GM18867 (cell line): ENCODE data around the gene LONP1.
"Not testable (repeated sequence)": the region's sequence is repeated elsewhere in the genome, so short reads cannot be mapped to it uniquely, and the experiment has no call there.

Experiments used
- ATAC-seq: cut with Tn5 transposase; IDR thresholded peaks from one replicate; pipeline ENCODE4 v1.9.1; 2021; ENCODE audit warnings: mild to moderate bottlenecking, moderate library complexity; ENCODE audit not compliant: unreplicated experiment

Gene LONP1, protein sequence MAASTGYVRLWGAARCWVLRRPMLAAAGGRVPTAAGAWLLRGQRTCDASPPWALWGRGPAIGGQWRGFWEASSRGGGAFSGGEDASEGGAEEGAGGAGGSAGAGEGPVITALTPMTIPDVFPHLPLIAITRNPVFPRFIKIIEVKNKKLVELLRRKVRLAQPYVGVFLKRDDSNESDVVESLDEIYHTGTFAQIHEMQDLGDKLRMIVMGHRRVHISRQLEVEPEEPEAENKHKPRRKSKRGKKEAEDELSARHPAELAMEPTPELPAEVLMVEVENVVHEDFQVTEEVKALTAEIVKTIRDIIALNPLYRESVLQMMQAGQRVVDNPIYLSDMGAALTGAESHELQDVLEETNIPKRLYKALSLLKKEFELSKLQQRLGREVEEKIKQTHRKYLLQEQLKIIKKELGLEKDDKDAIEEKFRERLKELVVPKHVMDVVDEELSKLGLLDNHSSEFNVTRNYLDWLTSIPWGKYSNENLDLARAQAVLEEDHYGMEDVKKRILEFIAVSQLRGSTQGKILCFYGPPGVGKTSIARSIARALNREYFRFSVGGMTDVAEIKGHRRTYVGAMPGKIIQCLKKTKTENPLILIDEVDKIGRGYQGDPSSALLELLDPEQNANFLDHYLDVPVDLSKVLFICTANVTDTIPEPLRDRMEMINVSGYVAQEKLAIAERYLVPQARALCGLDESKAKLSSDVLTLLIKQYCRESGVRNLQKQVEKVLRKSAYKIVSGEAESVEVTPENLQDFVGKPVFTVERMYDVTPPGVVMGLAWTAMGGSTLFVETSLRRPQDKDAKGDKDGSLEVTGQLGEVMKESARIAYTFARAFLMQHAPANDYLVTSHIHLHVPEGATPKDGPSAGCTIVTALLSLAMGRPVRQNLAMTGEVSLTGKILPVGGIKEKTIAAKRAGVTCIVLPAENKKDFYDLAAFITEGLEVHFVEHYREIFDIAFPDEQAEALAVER

DNA sequence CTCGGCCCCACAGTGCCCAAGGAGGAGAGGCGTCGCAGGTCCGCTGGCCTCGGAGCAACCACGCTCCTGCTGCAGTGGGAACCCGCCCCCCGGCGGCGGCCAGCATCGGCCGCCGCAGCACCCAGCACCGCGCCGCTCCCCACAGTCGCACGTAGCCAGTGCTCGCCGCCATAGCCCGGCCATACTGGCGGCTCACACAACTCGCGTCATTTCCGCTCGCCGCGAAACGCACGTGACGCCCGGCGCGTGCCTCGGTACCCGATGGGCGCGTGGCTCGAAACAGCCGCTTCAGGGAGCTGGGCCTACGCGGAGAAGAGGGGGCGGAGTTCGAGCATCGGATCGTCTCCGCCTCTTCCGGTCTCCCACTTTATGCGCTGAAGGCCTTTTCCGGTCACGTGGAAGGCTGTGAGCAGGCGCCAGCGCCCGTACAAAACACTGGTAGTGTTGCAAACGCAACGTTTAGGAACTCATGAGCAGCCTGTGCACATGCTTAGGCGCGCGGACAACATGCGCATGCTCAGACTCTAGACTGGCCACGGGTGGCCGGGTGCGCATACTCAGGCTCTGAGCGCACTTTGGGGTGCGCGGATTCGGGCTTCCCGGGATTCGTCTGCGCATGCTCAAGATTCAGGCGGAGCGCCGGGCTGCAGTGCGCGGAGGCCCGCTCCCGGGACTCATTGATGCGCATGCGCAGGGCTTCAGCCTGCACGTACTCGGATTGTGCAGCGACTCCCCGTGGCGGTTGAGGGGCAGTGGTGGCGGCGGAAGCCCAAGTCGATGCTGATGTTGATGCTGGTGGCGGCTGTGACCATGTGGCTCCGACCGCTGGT lies at the start of gene LONP1, which contains the start of gene CATSPERD:
Gene LONP1 (minus strand): TSS at position 186 of the 830 bp plus-strand sequence. CDS start 14 bp downstream, at position 172.
Gene CATSPERD (plus strand): TSS at position 677 of the 830 bp plus-strand sequence. CDS start 101 bp downstream, at position 778.
- ATAC-seq, result peak; percentile 80

DNA sequence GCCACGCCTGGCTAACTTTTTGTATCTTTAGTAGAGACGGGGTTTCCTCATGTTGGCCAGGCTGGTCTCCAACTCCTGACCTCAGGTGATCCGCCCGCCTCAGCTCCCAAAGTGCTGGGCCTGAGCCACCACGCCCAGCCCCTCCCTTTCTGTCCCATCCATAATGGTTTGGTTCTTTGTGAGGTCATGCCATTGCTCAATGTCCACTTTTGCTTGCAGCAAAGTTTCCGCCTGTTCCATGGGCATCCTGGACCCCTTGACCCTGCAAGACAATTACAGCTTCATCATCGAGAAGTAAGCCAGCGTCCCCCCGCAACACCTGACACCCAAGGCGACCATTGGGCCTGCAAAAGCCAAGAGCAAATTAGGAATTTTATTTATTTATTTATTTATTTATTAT lies 48.0 kb upstream of the LONP1 start:
- no peak for ATAC-seq

DNA sequence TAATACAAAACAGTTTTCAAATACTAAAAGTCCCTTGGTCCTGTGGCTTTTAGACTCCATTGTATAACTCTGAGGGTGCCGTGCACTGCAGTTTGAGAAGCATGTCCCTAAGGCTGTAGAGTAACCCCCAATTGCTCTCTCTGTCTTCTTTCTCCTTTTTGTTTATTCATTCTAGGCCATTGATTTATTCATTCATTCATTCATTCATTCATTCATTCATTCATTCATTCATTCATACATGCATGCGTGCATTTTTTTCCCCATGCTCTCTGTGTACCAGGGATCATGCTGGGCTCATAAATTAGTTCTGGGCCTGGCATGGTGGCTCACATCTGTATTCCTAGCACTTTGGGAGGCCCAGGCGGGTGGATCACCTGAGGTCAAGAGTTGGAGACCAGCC lies 45.3 kb upstream of the LONP1 start:
- no peak for ATAC-seq

DNA sequence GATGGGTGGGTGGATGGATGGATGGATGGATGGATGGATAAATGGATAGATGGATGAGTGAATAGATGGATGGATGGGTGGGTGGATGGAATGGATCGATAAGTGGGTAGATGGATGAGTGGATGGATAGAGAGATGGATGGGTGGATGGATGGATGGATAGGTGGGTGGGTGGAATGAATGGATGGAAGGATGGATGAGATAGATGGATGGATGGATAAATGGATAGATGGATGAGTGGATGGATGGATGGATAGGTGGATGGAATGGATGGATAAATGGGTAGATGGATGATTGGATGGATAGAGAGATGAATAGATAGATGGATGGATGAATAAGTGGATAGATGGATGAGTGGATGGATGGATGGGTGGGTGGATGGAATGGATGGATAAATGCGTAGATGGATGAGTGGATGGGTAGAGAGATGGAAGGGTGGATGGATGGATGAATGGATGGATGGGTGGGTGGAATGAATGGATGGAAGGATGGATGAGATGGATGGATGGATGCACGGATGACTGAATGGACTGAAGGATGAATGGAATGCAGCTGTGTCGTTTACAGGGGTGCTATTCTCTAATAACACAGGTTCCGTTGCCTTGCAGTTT lies 42.8 kb upstream of the LONP1 start:
- ATAC-seq, result no peak

DNA sequence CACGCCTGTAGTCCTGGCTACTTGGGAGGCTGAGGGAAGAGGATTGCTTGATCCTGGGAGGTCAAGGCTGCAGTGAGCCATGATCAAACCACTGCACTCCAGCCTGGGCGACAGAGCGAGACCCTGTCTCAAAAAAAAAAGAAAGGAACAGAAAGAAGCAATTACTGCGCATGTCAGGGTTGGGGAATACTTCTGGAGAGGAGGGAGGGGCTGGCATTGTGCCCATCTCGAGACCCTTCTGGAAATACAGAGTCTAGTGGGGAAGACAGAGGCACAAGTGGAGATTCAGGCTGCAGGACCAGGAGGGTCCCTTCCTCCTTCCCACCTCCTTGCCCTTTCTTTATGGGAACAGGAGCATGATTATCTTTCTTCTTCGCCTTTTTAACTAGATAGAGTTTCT lies 33.8 kb upstream of the LONP1 start:
- no peak for ATAC-seq

DNA sequence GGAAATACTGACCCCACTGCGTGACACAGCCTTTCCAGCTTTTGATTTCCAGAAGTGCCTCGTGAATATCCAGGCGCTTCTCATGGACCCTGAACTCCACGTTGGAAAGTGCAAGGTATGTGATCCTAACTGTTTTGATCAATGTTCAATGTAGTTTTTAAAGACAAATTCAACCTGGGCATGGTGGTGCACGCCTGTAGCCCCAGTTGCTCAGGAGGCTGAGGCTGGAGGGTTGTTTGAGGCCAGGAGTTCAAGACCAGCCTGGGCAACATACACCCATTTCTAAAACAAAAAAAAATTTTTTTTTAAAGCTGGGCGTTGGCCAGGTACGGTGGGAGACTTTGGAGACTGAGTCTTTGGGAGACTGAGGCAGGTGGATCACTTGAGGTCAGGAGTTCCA lies 31.8 kb upstream of the LONP1 start:
- no peak for ATAC-seq

DNA sequence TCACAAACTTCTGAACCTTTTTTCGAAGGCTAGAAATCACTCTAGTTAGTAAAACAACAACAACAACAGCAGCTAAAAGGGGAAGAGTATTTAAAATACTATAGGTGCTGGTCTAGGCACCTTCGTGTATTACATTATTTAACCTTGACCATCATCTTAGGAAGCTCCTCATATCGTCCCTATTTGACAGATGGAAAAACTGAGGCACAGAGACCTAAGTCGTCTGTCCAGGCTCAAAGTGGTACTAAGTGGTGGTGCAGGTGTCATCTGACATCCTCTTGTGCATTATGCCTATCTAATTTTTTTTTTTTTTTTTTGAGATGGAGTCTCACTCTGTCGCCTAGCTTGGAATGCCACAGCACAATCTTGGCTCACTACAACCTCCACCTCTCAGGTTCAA lies 29.6 kb upstream of the LONP1 start:
- ATAC-seq, result no peak

DNA sequence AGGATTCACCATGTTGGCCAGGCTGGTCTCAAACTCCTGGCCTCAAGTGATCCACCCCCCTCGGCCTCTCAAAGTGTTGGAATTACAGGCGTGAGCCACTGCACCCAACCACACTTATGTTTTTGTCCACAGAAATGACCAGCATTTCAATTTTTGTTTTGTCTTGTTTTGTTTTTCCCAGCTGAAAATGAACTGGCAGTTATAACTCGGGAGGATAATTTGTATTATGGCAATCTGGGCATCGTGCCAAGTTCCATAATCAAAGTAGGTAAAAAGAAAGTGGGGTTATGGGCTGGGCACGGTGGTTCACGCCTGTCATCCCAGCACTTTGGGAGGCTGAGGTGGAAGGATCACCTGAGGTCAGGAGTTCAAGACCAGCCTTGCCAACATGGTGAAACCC lies 29.0 kb upstream of the LONP1 start:
- ATAC-seq, result not testable (repeated sequence)

DNA sequence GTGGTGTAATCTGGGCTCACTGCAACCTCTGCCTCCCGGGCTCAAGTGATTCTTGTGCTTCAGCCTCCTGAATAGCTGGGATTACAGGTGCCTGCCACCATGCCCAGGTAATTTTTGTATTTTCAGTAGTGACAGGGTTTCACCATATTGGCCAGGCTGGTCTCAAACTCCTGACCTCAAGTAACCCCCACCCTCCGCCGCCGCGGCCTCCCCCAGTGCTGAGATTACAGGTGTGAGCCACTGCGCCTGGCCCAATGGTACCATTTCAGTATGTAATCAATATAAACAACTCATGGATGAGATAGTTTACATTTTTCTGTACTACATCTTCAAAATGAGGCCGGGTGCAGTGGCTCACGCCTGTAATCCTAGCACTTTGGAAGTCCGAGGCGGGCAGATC lies 25.1 kb upstream of the LONP1 start:
- ATAC-seq, result not testable (repeated sequence)

DNA sequence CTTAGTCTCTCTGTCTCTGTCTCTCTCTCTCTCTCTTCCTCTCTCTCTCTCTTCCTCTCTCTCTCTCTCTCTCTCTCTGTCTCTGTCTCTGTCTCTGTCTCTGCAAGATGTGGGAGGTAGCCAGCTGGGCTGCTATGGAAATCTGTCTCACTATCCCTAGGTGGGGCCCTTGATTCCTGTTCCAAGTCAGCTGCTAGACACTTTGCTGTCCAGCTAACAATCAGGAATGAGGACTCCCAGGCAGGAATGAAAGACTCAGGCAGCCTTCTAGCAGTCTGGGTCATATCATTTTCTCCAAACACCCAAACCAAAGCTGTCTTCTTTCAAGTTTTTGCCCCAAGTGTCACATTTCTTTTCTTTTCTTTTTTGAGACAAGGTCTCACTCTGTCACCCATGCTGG lies 23.7 kb upstream of the LONP1 start:
- no peak for ATAC-seq

DNA sequence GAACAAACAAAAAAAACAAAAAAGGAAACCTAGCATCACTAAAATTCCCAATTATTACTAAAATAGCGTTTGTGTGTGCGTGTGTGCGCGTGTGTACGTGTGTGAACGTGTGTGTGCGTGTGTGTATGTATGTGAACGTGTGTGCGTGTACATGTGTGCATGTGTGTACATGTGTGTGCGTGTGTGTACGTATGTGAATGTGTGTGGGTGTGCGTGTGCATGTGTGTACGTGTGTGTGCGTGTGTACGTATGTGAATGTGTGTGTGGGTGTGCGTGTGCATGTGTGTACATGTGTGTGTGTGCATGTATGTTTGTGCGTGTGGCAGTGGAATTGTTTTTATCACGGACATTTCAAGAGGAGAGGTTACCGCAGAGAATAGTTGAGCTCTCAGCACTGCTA lies 22.1 kb upstream of the LONP1 start:
- ATAC-seq, result no peak

DNA sequence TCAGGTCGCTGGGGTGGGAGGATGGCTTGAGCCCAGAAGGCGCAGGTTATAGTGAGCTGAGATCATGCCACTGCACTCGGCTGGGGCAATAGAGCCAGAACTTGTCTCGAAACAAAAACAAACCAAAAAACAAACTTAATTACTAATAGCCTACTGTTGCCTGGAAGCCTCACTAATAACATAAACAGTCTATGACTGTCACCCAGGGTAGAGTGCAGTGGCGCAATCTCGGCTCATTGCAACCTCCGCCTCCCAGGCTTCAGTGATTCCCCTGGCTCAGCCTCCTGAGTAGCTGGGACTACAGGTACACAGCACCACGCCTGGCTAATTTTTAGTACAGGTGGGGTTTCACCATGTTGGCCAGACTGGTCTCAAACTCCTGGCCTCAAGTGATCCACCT lies 18.5 kb upstream of the LONP1 start:
- no peak for ATAC-seq

DNA sequence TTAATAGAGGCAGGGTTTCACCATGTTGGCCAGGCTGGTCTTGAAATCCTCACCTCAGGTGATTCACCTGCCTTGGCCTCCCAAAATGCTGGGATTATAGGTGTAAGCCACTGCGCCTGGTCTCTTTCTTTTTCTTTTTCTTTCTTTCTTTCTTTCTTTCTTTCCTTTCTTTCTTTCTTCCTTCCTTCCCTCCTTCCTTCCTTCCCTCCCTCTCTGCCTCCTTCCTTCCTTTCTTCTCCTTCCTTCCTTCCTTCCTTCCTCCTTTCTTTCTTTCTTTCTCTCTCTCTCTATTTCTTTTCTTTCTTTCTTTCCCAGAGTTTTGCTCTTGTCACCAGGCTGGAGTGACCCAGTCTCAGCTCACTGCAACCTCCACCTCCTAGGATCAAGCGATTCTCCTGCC lies 13.2 kb upstream of the LONP1 start:
- not testable (repeated sequence) for ATAC-seq

DNA sequence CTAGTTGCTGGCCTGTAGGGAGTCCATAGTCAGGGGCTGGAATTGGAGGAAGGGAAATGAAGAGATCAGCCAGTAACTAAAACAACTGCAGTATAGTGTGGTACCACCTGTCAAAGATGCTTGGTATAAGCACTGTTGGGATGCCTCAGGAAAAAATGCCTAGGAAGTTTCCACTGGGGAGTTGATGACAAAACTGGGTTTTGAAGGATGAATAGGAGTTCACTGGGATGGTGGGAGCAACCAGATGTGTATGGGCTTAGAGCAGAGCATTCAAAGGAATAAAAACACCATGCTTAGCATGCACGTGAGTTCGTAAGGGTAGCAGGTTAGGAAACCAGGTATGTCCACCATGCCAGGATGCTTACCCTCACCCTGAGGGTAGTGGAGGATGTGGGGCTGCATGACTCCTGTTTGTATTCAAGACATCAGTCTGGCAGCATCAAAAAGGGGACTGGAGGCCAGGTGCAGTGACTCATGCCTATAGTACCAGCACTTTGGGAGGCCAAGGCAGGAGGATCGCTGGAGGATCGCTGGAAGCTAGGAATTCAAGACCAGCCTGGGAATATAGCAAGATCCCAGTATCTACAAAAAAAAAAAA lies 7.6 kb upstream of the LONP1 start:
- no peak for ATAC-seq

DNA sequence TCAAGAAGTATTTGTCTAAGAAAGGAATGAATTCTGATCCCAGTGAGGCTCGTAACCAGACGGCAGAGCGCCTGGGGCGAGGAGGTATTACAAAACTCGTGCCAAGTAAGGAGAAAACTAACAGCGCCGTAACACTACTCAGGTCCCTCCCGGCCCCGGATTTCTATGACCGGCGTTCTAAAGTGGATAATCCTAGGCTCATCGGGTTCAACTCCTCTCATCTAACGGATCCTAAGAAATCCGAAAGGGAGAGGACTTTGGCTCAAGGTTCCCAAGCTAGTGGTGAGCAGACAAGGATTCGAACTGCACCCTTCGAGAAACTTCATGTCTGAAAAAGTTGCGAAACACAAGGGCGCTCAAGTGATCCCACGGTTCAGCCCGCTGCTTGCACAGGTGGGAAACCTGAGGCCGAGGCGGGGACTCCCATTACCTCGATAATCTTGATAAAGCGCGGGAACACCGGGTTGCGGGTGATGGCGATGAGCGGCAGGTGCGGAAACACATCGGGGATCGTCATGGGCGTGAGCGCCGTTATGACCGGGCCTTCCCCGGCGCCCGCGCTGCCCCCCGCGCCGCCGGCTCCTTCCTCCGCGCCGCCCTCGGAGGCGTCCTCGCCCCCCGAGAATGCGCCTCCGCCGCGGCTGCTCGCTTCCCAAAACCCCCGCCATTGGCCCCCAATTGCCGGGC lies 529 bp downstream of the LONP1 start:
- ATAC-seq, result no peak

DNA sequence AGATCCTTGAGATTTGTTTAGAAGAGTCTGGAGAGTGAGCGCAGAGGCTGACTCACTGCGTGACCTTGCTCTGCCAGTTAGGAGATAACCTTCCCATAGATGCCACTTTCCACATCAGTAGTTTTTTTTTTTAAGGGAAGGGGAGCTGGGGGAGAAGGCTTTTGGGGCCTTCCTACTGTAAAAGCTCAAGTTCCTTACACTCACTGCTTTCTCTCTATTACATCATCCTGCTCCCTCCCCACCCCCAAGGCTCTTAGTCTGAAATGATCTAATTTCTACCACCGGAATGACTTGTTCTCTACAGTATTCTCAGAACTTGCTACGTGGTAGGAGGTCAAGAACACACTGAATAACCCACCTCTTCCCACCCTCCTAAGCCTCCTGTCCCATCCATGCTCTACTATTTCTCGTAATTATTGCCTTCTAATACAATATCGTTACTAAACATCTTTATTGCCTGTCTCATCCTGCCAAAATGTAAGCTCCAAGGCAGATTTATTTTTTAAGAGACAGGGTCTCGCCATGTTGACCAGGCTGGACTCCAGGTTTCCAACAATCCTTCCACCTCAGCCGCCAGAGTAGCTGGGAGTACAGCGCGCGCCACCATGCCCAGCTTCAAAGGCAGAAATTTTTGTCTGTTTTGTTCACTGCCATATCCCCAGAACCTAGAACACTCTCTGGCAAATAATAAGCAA lies 1.2 kb downstream of the LONP1 start:
- no peak for ATAC-seq

DNA sequence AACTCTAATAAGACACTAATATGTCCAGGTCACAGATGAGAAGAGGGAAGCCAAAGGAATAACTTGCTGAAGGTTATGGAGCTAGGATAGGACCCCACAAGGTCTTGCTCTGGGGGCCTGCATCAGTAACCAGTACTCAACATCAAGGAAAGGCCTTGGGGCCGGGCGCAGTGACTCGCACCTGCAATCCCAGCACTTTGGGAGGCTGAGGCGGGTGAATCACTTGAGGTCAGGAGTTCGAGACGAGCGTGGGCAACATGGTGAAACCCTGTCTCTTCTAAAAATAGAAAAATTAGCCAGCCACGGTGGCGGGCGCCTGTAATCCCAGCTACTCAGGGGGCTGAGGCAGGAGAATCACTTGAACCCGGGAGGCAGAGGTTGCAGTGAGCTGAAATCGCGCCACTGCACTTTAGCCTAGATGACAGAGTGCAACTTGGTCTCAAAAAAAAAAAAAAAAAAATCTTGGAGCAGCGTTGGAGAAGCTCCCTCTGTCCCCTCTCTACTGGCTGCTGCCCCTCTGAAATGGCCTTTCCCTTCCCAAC lies 1.8 kb downstream of the LONP1 start:
- ATAC-seq, result no peak

DNA sequence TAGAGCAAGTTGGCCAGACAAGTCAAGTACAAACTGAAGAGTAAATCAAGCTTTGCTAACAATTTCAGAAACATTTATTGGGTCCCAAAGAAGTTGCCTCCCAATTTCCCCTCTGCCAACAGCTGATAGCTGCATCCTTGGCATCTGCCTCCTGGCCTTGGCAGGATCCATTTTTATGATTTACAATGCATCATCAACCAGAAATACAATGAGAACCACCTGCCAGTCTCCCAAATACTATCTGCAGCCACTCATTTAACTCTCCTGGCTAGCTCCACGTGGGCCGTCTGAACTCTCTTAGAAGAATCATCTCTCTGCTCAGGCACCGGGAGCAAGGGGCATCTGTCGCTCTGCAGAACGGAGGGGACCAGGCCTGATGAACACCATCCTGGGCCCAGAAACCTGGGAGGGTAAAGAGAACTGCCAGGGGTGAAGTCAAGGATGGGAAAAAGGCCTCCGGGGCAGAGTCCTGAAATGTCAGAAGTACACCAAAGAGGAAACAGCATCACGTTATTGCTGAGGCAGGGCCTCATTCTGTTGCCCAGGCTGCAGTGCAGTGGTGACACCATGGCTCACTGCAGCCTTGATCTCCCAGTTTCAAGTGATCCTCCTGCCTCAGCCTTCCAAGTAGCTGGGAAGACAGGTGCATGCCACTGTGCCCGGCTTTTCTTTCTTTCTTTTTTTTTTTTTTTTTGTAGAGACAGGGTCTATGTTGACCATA lies 2.6 kb downstream of the LONP1 start:
- no peak for ATAC-seq
